Measurements from ENCODE around the gene FAM149B1.

DNA sequence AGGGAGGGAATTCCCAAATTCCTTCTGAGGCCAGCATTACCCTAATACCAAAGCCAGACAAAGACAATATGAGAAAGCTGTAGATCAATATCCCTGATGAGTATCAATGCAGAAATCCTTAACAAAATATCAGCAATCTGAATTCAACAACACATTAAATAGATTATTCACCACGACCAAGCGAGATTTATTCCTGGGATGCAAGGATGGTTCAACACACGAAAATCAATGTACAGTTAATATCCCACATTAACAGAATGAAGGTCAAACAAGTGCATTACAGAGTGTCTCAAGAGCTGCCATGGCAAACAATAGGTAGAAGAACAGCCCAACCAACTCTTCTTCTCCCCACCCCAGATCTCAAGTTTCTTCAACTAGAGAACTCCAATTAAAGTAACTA lies 6.3 kb upstream of the FAM149B1 start:
- TF ChIP-seq POLR2A (IDR thresholded peaks at IDR 0.05): no peak
- TF ChIP-seq, protein P1, sequence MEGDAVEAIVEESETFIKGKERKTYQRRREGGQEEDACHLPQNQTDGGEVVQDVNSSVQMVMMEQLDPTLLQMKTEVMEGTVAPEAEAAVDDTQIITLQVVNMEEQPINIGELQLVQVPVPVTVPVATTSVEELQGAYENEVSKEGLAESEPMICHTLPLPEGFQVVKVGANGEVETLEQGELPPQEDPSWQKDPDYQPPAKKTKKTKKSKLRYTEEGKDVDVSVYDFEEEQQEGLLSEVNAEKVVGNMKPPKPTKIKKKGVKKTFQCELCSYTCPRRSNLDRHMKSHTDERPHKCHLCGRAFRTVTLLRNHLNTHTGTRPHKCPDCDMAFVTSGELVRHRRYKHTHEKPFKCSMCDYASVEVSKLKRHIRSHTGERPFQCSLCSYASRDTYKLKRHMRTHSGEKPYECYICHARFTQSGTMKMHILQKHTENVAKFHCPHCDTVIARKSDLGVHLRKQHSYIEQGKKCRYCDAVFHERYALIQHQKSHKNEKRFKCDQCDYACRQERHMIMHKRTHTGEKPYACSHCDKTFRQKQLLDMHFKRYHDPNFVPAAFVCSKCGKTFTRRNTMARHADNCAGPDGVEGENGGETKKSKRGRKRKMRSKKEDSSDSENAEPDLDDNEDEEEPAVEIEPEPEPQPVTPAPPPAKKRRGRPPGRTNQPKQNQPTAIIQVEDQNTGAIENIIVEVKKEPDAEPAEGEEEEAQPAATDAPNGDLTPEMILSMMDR (IDR thresholded peaks at IDR 0.05): no peak
